Activated CD8-positive, alpha-beta memory T cell treated with anti-CD3 and anti-CD28 coated beads for 4 hours (primary cell): ENCODE data around the gene CLDN1.
"Not testable (repeated sequence)": the region's sequence is repeated elsewhere in the genome, so short reads cannot be mapped to it uniquely, and the experiment has no call there.

Source experiments
- DNase-seq, 2 donors: peaks; one replicate each; pipeline ENCODE4 v3.0.0-alpha.2; 2020; ENCODE audit warnings: low read depth in 2 of 2

CLDN1 gene

DNA sequence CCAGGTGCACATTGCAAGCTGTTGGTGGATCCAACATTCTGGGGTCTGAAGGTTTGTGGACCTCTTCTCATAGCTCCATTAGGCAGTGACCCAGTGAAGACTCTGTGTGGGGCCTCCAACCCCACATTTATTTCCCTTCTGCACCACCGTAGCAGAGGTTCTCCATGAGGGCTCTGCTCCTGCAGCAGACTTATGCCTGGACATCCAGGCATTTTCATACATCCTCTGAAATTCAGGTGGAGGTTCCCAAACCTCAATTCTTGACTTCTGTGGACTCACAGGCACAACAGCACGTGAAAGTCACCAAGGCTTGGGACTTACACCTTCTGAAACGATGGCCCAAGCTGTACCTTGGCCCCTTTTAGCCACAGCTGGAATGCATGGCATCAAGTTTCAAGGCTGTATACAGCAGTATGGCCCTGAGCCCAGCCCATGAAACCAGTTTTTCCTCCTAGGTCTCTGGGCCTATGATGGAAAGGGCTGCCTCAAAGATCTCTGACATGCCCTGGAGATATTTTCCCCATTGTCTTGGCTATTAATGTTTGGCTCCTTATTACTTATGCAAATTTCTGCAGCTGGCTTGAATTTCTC lies 30.2 kb downstream of the CLDN1 start:
- DNase-seq, result no peak

DNA sequence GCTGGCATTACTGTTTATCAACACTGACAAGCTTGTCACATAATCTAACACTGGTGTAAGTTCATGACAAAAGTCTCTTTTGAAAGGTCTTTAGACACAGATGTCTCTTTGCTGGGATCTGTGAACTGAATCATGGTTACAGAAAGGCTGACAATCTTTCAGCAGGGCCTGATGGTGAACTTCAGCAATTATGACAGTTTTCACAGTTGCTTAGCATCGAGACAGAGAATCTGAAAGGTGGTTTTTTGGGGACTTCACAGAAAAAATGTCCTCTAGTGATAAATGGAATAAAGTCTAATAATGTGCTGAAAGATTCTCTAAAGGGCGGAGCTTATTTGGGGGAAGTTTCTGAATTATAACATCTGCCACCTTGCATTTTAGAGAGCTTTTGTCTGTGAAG lies 32.3 kb downstream of the CLDN1 start:
- no peak for DNase-seq

DNA sequence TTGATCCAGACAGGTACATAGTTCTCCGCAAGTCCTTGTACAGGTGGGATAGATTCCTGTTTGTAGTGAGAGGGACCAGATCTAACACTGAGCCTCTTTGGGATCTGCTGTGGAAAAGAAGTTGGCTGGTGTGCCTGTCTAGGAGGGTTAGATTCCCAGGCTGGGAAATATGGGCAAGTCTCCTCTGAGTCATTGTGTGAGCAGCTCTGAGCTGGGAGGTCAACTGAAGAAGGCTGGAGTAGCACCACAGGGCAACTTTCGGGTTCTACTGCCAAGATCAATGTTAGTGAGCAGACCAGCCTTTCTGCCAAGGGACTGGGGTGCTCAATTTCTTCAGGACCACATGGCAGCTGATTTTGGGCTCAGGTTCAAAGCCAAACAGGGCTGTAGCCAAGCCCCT lies 33.4 kb downstream of the CLDN1 start:
- DNase-seq, result no peak

DNA sequence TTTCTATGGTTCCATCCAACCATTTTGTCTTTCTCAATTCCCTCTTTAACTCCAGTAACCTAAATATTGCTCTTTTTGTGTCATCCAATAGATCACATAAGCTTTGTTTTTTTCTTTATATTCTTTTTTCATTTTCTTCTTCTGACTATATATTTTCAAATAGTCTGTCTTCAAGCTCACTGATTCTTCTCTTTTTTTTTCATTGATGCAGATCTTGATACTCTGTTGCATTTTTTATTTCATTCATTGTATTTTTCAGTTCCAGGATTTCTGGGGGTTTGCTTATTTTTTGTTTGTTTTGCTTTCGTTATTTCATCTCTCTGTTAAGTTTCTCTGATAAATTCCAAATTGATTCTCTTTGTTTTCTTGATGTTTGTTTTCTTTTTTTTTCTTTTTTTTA lies 36.2 kb downstream of the CLDN1 start:
- DNase-seq, result no peak

DNA sequence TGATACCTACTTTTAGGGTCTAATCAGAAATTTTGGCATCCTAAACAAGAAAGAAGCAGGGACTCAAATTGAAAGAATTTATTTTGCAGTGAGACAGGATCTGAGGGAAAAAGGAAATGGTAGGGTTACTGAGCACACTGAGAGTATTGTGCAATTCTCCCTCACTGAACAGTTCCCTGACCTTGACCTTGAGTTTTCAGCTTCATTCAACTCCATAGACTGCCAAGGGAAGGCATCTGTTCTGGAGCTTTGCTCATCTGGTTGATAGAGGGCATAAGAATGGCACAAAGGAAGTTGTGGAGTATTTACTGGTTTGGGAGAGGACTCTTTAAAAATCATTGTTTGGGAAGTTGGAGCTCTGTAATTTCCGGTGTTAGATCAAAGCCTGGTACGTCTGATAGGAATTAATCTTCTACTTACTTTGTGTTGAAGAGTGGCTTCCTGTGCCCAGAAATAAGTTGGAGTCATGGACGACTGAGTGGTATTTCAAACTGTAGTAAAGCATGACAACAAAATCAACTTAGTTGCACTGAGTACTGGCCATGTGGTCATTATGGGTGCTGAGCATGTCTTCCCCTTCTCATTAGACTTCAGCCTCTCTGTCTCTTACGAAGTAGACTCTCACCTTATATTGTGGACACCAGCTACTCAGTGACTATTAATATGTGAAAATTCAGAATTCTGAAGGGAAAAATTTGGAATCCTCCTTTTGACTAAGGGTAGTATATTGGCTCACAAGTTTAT lies 40.8 kb downstream of the CLDN1 start:
- DNase-seq, result no peak

DNA sequence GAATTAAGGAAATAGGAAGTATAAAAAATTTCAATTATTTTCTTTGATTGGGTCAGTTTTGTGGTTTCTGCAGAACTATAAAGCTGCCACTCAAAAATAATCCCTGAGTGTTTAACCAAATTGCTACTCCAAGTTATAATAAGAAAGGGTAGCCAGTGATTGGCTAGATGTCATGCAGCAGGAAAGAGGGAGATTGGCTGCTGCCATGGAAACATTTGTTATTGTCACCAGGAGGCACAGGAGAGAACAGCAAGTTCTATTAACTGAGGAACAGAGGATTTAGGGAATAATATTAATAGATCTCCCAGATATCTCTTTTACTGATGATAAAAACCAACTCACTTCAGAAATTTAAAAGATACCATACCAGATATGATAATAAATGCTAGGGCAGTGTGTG lies 42.6 kb downstream of the CLDN1 start:
- DNase-seq, result no peak

DNA sequence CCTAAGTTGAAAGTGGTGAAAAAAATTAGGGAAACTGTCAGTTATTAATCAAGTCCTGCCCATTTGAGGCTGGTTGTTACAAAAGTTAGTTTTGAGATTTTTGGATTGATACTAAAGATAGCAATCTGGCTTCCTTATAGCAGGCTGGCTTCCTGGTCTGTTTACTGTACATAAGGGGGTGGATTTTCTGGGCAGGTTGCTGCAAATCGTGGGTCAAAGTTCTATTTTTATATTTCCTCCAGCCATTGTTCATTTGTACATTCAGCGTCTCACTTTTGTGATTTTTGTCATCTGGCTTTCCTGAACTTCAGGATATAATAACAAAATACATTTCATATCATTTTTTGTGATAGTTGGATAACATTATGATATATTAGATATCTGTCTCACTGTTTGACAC lies 49.5 kb downstream of the CLDN1 start:
- no peak for DNase-seq

DNA sequence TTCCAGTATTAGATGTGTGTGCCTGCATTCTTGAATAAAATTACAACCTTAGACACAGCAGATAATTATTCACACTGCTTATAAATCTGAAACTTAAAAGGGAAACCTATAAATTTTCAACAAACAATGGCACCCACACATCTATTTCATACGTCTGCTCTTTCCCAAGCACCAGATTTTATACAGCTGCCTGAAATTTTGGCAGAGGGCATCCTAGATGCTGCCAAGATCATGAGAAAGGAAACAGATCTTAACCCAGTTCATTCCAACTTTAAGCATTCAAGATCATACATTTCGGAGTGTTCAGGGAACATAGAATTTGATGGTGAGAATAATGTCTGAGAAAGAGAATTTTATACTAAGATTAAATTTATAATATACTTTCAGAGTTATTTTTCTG lies 53.1 kb downstream of the CLDN1 start:
- DNase-seq, result no peak

DNA sequence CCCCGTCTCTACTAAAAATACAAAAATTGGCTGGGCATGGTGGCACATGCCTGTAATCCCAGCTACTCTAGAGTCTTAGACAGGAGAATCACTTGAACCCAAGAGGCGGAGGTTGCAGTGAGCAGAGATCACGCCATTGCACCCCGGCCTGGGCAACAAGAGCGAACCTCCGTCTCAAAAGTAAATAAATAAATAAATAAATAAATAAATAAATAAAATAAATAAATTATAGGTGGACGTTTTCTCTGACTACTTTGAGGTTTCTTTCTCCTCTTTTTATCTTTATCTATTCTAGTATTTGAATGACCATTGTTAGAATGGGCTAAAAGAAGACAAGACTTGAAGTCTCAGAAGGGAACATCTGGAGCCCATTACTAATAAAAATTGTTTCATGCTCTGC lies 54.8 kb downstream of the CLDN1 start:
- not testable (repeated sequence) for DNase-seq

DNA sequence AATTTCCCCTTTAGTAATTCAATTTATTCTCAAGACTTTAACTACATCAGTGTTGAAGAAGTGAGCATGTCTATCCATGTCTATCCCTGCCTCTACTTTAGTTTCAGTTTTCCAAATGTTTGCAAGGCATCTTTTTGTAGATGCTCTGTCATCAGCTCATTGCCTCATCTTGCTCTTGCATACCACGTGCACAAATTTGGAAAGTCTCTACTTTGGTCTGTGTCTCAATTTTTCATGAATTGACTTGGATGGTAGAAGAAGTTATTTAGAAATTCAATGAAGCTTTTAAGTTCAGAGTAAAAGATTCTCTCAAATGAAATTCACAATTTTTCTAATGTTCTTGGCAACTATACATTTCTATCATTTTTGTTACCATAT lies 55.3 kb downstream of the CLDN1 start:
- no peak for DNase-seq

DNA sequence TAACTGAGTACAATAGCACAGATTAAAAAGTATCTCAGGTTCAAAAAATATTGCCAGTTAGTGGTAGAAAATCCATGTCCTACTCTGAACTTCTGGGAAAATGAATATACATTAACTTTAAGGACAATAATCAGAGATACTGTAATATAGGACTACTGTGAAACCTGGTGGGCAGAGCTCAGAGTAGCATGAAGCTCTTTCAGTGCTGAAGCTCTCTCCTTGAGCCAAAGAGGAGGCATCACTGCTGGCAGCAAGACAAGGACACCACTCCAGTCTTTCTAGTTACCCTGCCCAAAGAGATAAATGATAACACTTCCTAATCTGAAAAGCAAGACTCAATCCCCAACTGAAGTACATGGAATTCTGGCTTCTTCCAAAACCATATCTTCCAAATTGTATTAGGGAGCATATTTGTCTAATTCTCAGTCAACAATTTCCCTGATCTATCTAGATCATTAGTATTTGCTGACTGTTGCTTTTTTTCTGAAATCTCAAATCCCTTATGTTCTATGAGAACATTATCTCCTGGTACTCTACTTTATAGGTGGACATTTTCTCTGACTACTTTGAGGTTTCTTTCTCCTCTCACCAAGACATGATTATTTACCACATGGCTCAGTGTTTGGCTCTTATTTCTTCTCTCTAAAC lies 55.9 kb downstream of the CLDN1 start:
- DNase-seq, result no peak

DNA sequence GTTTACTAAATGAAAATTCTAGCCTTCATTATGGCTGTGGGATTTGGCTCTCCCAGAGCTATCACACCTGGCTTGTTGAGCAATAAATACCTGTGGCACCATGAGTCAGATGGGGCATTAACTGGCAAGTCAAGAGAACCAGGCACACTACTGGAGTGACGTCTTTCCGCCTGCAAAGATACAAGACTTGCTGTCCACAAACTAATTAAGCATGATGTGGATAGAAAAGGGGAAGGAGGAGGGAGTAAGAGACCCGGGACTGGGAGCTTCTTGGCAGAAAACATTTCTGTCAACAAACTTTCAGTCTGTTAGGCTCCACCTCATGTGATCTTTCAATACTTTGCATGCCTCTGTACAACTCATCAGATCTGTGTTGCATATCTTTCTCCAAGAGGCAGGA lies 56.5 kb downstream of the CLDN1 start:
- DNase-seq, result no peak

DNA sequence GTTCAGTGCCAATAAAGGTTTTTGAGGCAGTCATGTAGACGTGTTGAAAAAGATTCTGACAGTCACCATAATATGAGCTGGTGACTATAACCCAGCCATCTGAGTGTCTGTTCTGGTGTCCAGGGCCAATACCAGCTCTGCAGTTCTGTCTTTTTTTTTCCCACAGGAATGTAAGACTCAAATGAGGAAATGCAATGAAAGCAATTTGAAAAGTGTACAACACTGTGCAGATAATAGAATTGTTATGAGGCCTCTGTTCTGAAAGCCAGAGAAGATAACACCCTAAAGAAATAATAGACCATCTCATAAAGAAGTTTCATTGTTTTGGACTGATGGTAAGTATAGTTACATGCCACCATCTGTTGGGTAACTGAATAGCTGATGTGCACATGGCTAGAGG lies 57.1 kb downstream of the CLDN1 start:
- no peak for DNase-seq

DNA sequence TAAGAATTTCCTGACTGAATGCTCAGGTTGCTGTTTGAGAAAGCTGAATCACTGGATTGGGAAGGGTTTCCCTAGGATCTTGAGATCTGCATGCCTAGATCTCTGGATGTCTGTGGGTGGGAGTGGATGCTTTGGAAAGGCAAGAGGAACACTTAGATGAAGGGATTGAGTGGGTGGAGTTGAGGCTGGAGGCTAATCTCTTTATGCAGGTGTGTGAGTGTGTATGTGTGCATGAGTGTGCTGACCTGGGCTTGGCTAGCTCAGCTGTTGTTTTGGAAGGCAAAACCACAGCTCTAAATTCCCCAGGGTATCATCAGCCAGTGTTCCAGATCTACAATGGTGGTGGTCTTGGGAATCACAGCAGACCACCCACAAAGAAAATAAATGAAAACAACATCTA lies 60.5 kb downstream of the CLDN1 start:
- DNase-seq, result no peak

DNA sequence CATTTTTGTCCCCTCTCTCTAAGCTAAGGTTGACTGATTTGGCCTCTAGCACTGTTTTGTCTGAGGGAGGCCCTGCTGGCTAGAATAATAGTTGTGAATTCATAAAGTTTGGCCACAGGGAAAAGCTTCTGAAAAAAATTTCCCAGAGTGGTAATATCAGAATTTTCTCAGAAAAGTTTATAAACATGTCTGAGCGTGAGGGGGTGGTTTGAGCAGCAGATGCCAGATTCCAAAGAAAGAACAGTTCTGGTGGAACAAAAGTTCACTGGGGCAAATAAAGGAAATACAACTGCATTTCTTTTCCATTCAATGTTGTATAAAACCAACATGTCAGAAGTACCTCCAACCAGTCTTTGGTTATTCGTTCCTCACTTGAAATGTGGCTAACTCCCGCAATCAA lies 61.2 kb downstream of the CLDN1 start:
- no peak for DNase-seq

DNA sequence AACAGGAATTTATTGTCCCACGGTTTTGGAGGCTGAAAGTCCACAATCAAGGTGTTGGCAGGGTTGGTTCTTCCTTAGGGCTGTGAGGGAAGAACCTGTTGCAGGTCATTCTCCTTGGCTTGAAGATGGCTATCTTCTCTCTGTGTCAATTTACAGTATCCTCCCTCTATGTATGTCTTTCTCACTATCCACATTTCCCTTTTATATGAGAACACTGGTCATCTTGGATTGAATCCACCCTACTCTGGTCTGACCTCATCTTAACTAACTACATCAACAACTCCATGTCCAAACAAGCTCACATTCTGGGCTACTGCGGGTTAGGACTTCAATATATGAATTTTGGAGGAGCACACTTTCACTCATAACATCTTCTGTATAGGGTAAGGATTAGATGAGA lies 61.9 kb downstream of the CLDN1 start:
- DNase-seq, result no peak

DNA sequence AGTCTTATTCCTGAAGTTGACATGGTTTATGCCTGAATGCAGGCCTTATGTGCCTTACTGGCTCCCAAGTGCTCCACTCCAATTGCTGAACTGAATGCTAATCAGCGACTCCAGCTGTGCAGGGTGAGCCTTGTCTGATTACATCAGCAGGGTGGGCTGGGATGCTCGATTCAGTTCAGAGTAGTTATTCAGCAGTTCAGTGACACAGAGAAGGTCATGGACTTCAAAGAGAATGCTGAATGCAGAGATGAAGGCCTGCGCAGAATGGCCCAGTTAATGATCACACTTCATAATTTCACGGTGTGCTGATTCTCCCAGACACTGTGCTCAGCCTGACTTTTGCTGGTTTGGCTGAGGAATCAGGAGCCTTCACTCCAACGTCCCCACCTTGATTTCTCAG lies 63.6 kb downstream of the CLDN1 start:
- no peak for DNase-seq
